Measurements from ENCODE around the gene NKX3-2.
"Not testable (repeated sequence)": the region's sequence is repeated elsewhere in the genome, so short reads cannot be mapped to it uniquely, and the experiment has no call there.

Gene NKX3-2

GRCh38 chr4:13543839-13544605, at the start of gene NKX3-2:
Gene NKX3-2 (minus strand): TSS chr4:13544508. CDS start chr4:13544414, 94 bp downstream.
- peak; percentile 66 for DNase-seq (ENCODE audit: low spot score)

- no peak for DNase-seq (ENCODE audit: low spot score)
Measured at GRCh38 chr4:13592220-13592619, 47.9 kb upstream of the NKX3-2 start.

DNA sequence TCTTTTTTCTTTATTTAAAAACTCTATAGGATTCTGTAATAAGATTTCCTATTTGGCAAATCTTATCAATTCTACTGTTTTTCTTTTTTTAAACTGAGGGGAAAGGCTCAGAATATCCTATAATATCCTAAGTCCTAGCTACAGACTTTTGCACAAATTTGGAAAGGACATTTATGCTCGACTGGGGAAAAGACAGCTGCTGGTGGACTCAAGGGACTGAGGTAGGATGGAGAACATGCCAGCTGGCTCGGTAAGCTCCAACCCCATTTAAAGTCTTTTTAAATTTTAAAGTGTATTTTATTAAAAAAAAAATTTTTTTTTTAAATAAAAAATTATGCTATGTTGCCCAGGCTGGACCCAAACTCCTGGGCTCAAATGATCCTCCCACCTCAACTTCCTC, 46.5 kb upstream of the NKX3-2 start:
- DNase-seq (ENCODE audit: low spot score), result no peak

- DNase-seq (ENCODE audit: low spot score), result no peak
Measured at GRCh38 chr4:13588954-13589353, 44.6 kb upstream of the NKX3-2 start.

- DNase-seq (ENCODE audit: low spot score), result no peak
Measured at GRCh38 chr4:13584481-13584880, 40.2 kb upstream of the NKX3-2 start.

- no peak for DNase-seq (ENCODE audit: low spot score)
Measured at GRCh38 chr4:13580036-13580435, 35.7 kb upstream of the NKX3-2 start.

- DNase-seq (ENCODE audit: low spot score), result no peak
Measured at GRCh38 chr4:13577660-13578059, 33.4 kb upstream of the NKX3-2 start.

- DNase-seq (ENCODE audit: low spot score), result no peak
Measured at GRCh38 chr4:13570916-13571315, 26.6 kb upstream of the NKX3-2 start.

GRCh38 chr4:13567125-13567524, 22.8 kb upstream of the NKX3-2 start:
- DNase-seq (ENCODE audit: low spot score), result no peak

- no peak for DNase-seq (ENCODE audit: low spot score)
Measured at GRCh38 chr4:13562876-13563275, 18.6 kb upstream of the NKX3-2 start.

DNA sequence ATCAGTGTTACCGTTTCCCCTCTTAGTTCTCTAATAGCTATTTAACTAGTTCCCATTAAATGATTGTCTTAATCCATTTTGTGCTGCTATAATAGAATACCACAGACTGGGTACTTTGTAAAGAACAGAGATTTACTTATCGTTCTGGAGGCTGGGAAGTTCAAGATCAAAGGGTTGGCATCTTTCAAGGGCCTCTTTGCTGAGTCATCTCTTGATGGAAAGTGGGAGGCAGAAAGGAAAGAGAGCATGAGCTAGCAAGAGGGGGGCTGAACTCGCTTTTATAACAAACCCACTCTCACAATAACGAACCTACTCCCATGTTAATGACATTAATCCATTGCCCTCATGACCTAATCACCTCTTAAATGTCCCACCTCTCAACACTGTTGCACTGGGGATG, 17.4 kb upstream of the NKX3-2 start:
- no peak for DNase-seq (ENCODE audit: low spot score)

DNA sequence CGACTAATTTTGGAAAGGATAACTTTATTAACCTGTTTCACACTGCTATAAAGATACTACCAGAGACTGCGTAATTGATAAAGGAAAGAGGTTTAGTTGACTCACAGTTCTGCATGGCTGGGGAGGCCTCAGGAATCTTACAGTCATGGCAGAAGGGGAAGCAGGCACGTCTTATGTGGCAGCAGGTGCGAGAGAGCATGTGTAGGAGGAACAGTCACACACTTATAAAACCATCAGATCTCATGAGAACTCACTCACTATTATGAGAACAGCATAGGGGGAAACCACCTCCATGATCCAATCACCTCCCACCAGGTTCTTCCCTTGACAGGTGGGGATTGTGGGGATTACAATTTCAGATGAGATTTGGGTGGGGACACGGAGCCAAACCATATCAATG, 15.8 kb upstream of the NKX3-2 start:
- not testable (repeated sequence) for DNase-seq (ENCODE audit: low spot score)

DNA sequence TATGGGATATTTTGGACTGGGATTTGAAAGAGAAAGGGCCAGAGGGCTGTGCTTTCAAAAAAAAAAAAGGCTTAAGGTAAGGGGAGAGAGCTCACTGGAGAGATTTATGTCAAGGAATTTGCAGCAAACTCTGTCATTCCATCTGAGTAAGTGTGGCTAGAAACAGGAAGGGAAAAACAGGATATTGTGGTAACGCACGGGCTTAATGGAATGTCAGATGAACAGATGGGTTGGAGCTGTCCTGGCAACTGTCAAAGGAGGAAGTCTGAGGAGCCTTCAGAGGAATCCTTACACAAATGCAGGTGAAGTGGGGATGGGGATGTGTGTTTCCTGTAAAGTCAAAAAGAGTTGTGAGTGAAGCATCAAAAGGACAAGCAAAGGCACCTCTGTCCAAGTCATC, 15.1 kb upstream of the NKX3-2 start:
- DNase-seq (ENCODE audit: low spot score), result peak; percentile 70

GRCh38 chr4:13558881-13559280, 14.6 kb upstream of the NKX3-2 start:
- DNase-seq (ENCODE audit: low spot score), result no peak

GRCh38 chr4:13555325-13555724, 11.0 kb upstream of the NKX3-2 start:
- no peak for DNase-seq (ENCODE audit: low spot score)

DNA sequence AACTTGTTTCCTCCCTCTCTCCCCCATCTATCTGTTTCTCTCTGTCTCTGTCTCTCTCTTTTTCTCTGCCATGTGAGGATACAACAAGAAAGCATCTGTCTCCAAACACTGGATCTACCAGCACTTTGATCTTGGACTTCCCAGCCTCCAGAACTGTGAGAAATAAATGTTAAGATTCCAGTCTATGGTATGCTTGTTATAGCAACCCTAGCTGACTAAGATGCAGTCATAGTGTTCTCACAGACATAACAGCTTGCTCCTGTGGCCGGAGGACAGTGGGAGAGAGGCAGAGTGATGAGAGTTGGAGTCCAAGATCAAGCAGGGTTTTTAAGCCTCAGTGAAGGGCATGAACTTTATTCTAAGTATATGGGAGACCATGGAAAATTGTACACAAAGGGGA, 8.8 kb upstream of the NKX3-2 start:
- DNase-seq (ENCODE audit: low spot score), result no peak

GRCh38 chr4:13548984-13549546, 4.8 kb upstream of the NKX3-2 start:
- DNase-seq (ENCODE audit: low spot score), result peak; percentile 91

DNA sequence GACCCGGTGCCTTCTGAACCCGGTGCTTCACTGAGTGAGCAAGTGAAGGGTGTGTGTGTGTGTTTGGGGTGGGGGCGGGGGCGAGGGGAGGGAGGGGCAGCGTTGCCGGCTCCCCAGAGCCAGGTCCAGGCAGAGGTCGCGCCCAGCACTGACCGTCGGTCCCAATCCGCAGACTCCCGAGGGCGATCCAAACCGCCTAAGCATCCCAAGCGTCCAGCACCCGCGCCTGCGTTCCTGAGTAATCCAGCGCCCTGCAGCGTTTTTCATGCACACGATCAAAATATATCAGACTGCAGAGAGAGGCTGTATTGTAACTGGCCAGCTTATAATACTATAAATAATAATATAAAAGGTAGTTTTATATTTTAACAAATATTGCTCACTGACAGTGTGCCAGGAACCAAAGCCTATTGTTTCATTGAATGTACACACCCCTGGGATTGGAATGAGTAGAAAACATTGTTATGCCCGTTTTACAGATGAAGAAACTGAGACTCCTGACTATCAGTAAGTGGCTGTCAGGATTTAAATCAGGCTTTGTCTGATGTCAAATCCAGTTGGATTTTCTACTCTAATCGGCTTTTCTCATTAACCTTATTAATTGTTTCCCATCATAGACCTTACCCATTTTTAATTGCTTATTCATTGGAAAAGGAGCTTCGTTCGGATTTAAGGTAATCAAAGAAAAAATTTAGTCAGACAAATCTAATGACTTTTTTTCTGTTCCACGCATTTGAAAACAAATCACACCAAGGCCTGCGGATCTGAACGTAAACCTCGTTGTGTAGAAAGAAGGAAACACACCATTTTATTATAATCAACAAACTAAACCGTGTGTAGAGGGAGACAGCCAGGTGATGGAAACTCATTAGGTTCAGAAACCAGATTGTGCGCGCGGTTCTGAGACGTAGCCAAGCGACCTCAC, 4.0 kb upstream of the NKX3-2 start:
- DNase-seq (ENCODE audit: low spot score), result no peak

GRCh38 chr4:13547485-13548041, 3.3 kb upstream of the NKX3-2 start:
- peak; percentile 17 for DNase-seq (ENCODE audit: low spot score)

- peak; percentile 30 for DNase-seq (ENCODE audit: low spot score)
Measured at GRCh38 chr4:13546941-13547484, 2.7 kb upstream of the NKX3-2 start.

DNA sequence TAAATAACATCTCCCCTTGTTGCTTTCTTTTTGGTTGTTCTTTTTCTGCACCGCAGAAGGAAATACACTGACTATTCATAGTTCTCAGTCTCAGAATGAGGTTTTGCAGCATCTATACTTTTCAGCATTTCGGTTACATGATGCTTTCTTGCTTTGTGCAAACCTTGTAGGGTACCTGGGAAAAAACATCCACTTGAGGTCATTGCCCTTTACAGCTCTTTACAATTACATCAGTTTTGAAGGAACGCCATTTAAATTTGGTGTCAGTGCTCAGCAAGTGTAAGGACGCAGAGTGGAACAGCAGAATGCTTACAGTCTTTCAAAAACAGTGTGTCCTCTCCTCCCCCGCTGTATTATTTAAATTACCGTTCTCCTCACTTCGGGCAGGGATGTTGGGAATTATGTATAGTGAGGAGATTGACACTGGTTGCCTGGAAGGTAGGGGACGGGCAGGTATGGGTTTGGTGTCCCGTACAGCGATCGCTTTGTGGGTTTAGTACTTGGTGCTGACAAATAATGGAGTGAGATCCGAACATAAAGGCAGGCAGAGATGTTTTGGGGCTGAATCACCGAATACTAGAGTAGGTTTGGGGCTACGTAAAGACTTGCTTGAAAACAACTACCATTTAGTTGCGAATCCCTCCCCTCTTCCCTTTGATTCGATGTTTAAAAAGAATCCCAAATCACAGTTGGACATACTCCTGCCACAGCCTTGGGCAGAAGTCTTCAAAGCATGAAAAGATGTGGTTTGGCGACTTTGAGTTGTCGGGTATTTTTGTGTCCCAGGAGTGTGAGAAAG, 2.0 kb upstream of the NKX3-2 start:
- DNase-seq (ENCODE audit: low spot score), result peak; percentile 3

Measured in GM03348 (cell line).